ENCODE data around the gene RABL2B. TPM values are rescaled to one million over a fixed set of nuclear protein-coding genes. Genes with fewer than 3 reads are reported as not detected.

RABL2B gene
- total RNA-seq, 1 donor, result 18.0 TPM

- no peak for DNase-seq (ENCODE audit: low read depth)
- TF ChIP-seq CTCF (IDR thresholded peaks at IDR 0.05; ENCODE audit: insufficient read depth, low read length), result no peak
- no peak overlapping the region for H3K4me3 ChIP-seq (ENCODE audit: low read depth, low read length)
Observed at GRCh38 chr22:50719814-50720300, 63.6 kb downstream of the RABL2B start.

GRCh38 chr22:50718352-50718709 is 65.1 kb downstream of the RABL2B start:
- DNase-seq (ENCODE audit: low read depth), result no peak
- H3K4me3 ChIP-seq (ENCODE audit: low read depth, low read length), result no peak overlapping the region
- no peak for TF ChIP-seq CTCF (IDR thresholded peaks at IDR 0.05; ENCODE audit: insufficient read depth, low read length)

- DNase-seq (ENCODE audit: low read depth), result no peak
- no peak overlapping the region for H3K4me3 ChIP-seq (ENCODE audit: low read depth, low read length)
Observed at GRCh38 chr22:50717709-50718351, 65.6 kb downstream of the RABL2B start.

More at GRCh38 chr22:50717709-50718351, 65.6 kb downstream of the RABL2B start:
- TF ChIP-seq CTCF (IDR thresholded peaks at IDR 0.05; ENCODE audit: insufficient read depth, low read length), result no peak

Other genes starting within 250 kb of the RABL2B start
- gene KLHDC7B, start 237.7 kb downstream of the RABL2B start, total RNA-seq (ENCODE audit: low replicate concordance), result 1.1 and 2.4 TPM in 2 replicates
- not detected in 2 replicates for gene SYCE3, start 220.7 kb downstream of the RABL2B start, total RNA-seq (ENCODE audit: low replicate concordance)
- gene CPT1B, start 205.2 kb downstream of the RABL2B start, total RNA-seq (ENCODE audit: low replicate concordance), result 1.1 TPM in 1 of 2 replicates, not detected in the other
- gene CHKB, start 200.8 kb downstream of the RABL2B start, total RNA-seq (ENCODE audit: low replicate concordance), result 20.2 and 27.5 TPM in 2 replicates
- 0.27 and 1.1 TPM in 2 replicates for gene MAPK8IP2, start 182.8 kb downstream of the RABL2B start, total RNA-seq (ENCODE audit: low replicate concordance)
- 21.9 and 30.3 TPM in 2 replicates for gene ARSA, start 155.5 kb downstream of the RABL2B start, total RNA-seq (ENCODE audit: low replicate concordance)
- gene SHANK3, start 110.8 kb downstream of the RABL2B start, total RNA-seq (ENCODE audit: low replicate concordance), result 0.90 and 0.98 TPM in 2 replicates
- not detected in 2 replicates for gene ACR, start 45.4 kb downstream of the RABL2B start, total RNA-seq (ENCODE audit: low replicate concordance)